Smooth muscle cell (in vitro differentiated cells): Measurements from ENCODE around the gene SCAMP5. TPM values are rescaled to one million over a fixed set of nuclear protein-coding genes. Genes with fewer than 3 reads are reported as not detected.

Experiments
- DNase-seq: peaks from one replicate; lab custom pipeline; 2025; ENCODE audit not compliant: unreplicated experiment; lab: John Stamatoyannopoulos, UW
- H2AFZ ChIP-seq: fragments of 200-600 bp; sonication (generic); 2 replicates; pipeline ENCODE4 v1.6.0; 2016; ENCODE audit warnings: antibody characterized with exemption, low read depth, mild to moderate bottlenecking
- H3F3A ChIP-seq: fragments of 200-600 bp; sonication (generic); 2 replicates; pipeline ENCODE4 v1.6.0; 2017; ENCODE audit warnings: antibody characterized with exemption, low read depth
- H3K27ac ChIP-seq: fragments of 200-600 bp; sonication (generic); 2 replicates; pipeline ENCODE4 v1.5.1; 2016; ENCODE audit warnings: low read depth, mild to moderate bottlenecking
- H3K27me3 ChIP-seq: fragments of 200-600 bp; sonication (generic); 2 replicates; pipeline ENCODE4 v1.6.1; 2016; ENCODE audit warnings: low read depth, mild to moderate bottlenecking
- H3K36me3 ChIP-seq: fragments of 200-600 bp; sonication (generic); 2 replicates; pipeline ENCODE4 v1.5.1; 2016; ENCODE audit warnings: low read depth
- H3K4me1 ChIP-seq: fragments of 200-600 bp; sonication (generic); 2 replicates; pipeline ENCODE4 v1.5.1; 2016; ENCODE audit warnings: low read depth
- H3K4me2 ChIP-seq: fragments of 200-600 bp; sonication (generic); 2 replicates; pipeline ENCODE4 v1.6.0; 2016; ENCODE audit warnings: mild to moderate bottlenecking
- H3K4me3 ChIP-seq: fragments of 200-600 bp; sonication (generic); 2 replicates; pipeline ENCODE4 v1.5.1; 2016; ENCODE audit warnings: mild to moderate bottlenecking
- H3K79me2 ChIP-seq: fragments of 200-600 bp; sonication (generic); 2 replicates; pipeline ENCODE4 v1.6.0; 2016; ENCODE audit warnings: low read depth, mild to moderate bottlenecking
- H3K9ac ChIP-seq: fragments of 200-600 bp; sonication (generic); 2 replicates; pipeline ENCODE4 v1.6.0; 2016; ENCODE audit warnings: low read depth
- H3K9me3 ChIP-seq: fragments of 200-600 bp; sonication (generic); replicated peaks from 2 replicates; pipeline ENCODE4 v1.5.1; 2016; ENCODE audit warnings: low read depth
- H4K20me1 ChIP-seq: fragments of 200-600 bp; sonication (generic); 2 replicates; pipeline ENCODE4 v1.6.0; 2016; ENCODE audit warnings: low read depth
- WGBS: methylation state at CpG from one replicate; pipeline ENCODE4 v1.1.7; 2016; ENCODE audit warnings: low lambda C conversion rate; 5-methylcytosine and 5-hydroxymethylcytosine counted together
- polyA plus RNA-seq: library from polyadenylated mRNA; unstranded; fragments of >200 nt; fragmentation: Nextera tagmentation; extraction: Ambion mirVana; gene quantifications from 2 replicates; pipeline ENCODE4 v1.2.1, GENCODE V29; 2016
- total RNA-seq: library from RNA; depleted of rRNA; stranded (reverse); fragments of >200 nt; gene quantifications from 2 replicates; pipeline ENCODE4 v1.2.3, GENCODE V29; 2014
- TF ChIP-seq, protein P1 (sequence below): fragments of 200-600 bp; sonication (generic); IDR thresholded peaks from 2 replicates; pipeline ENCODE4 v1.5.1; 2017; ENCODE audit warnings: borderline replicate concordance, mild to moderate bottlenecking, antibody characterized with exemption; ENCODE audit not compliant: insufficient read depth, poor library complexity, severe bottlenecking

The SCAMP5 gene
- total and polyA plus RNA-seq, 2 experiments from 2014 or later = 6.6 to 18.1 TPM

DNA sequence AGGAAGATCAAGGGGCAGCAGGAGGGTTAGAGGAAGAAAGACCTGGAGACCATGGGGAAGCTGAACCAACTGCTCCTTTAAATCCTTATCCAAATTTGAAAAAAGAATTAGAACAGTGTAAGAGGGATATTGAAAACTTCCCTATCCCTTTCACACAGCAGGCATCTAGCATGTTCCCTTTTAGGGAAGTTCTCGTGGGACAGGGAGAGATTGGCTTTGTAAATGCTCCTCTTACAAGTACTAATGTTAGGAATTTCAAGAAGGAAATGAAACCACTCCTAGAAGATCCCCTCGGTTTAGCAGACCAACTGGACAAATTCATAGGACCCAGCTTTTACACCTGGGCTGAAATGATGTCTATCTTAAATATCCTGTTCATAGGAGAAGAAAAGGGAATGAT, 69.5 kb downstream of the SCAMP5 start:
- no peak overlapping the region for H3K9ac ChIP-seq
- no peaks in the 10 kb centered on the region for H3K79me2 ChIP-seq
- no peak for DNase-seq
- H3K9me3 ChIP-seq = peaks cover 8% of the 10 kb centered on the region
- H3K4me1 ChIP-seq = peaks cover 5% of the 10 kb centered on the region
- no peak overlapping the region for H3K4me3 ChIP-seq
- no peaks in the 10 kb centered on the region for H3K36me3 ChIP-seq
- H3K27me3 ChIP-seq = no peaks in the 10 kb centered on the region
- no peak overlapping the region for H2AFZ ChIP-seq
- TF ChIP-seq, protein P1, sequence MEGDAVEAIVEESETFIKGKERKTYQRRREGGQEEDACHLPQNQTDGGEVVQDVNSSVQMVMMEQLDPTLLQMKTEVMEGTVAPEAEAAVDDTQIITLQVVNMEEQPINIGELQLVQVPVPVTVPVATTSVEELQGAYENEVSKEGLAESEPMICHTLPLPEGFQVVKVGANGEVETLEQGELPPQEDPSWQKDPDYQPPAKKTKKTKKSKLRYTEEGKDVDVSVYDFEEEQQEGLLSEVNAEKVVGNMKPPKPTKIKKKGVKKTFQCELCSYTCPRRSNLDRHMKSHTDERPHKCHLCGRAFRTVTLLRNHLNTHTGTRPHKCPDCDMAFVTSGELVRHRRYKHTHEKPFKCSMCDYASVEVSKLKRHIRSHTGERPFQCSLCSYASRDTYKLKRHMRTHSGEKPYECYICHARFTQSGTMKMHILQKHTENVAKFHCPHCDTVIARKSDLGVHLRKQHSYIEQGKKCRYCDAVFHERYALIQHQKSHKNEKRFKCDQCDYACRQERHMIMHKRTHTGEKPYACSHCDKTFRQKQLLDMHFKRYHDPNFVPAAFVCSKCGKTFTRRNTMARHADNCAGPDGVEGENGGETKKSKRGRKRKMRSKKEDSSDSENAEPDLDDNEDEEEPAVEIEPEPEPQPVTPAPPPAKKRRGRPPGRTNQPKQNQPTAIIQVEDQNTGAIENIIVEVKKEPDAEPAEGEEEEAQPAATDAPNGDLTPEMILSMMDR = no peak
- 75% methylated on average over 2 of the region's 2 CpGs for WGBS
- no peak overlapping the region for H3K4me2 ChIP-seq
- H3K27ac ChIP-seq = no peak overlapping the region
- H3F3A ChIP-seq = no peaks in the 10 kb centered on the region
- H4K20me1 ChIP-seq = no peaks in the 10 kb centered on the region

DNA sequence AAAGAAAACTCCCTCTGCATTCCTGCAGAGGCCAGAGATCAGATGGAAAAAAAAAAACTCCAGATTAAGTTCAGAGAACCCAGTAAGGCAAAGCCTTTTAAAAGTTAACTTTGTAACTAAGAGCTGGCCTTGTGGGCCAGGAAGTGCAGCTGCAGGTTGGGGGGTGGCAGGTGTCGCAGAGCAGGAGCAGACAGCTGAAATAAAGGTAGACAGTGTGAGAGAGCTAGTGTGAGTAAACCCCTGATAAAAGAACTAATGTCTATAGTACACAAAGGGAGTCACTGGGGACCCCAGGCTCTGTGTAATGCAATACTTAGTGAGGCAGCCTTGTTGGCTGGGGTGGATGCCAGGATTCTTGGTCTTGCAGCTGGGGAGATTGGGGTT, 70.1 kb downstream of the SCAMP5 start:
- Histone ChIP-seq H3K4me3 (no peak overlapping the region), H3K4me2 (no peak overlapping the region), H3K27me3 (no peaks in the 10 kb centered on the region), H3K9me3 (peaks cover 8% of the 10 kb centered on the region), H3K79me2 (no peaks in the 10 kb centered on the region), H2AFZ (no peak overlapping the region), H3K9ac (no peak overlapping the region), H3F3A (no peaks in the 10 kb centered on the region), H4K20me1 (no peaks in the 10 kb centered on the region), H3K27ac (no peak overlapping the region), H3K36me3 (no peaks in the 10 kb centered on the region), H3K4me1 (peaks cover 5% of the 10 kb centered on the region)
- 100% methylated on average over 1 of the region's 1 CpG for WGBS
- TF ChIP-seq, protein P1 = no peak
- no peak for DNase-seq

DNA sequence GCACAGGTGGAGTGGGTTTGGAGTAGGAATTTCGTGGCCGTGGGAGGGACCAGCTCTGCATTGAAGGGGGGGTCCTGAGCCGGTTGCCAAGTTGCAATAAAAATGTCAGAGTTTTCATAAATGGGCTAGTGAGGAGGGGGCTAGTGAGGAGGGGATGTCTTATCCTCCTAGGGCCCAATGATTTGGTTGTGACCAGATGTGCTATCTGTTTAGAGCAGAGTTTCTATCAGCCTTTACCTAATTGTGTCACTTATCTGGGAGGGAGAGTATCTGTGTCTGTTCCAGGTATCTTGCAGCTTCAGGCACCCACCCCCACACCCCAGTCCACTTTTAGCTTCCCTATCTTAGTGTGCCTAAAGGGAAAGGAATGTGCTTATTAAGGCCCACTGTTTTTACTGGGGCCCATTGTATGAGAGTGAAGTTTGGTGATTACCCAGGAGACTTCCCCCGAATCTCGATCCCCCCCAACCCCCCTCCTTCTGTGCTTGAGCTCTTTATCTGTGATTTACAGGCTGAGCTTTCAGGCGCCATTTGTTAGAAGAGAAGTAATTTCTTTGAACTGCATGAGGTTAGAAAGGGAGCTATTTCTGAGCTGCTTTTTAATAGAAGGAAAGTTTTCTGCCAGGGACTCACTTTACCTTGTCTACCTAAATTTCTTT, 70.6 kb downstream of the SCAMP5 start:
- no peaks in the 10 kb centered on the region for H3K79me2 ChIP-seq
- H2AFZ ChIP-seq = no peak overlapping the region
- H3K4me3 ChIP-seq = no peak overlapping the region
- no peaks in the 10 kb centered on the region for H3F3A ChIP-seq
- no peaks in the 10 kb centered on the region for H4K20me1 ChIP-seq
- no peak overlapping the region for H3K4me2 ChIP-seq
- H3K27ac ChIP-seq = no peak overlapping the region
- no peaks in the 10 kb centered on the region for H3K36me3 ChIP-seq
- WGBS = 93% methylated on average over 6 of the region's 6 CpGs
- H3K9ac ChIP-seq = no peak overlapping the region
- H3K9me3 ChIP-seq = peaks cover 8% of the 10 kb centered on the region
- no peaks in the 10 kb centered on the region for H3K27me3 ChIP-seq
- peaks cover 3% of the 10 kb centered on the region for H3K4me1 ChIP-seq
- DNase-seq = no peak
- TF ChIP-seq, protein P1 = no peak
